HEK293T (cell line): ENCODE data around the gene EMP2.

Experiments
- L3MBTL2 ChIP-seq: fragments of 450-650 bp; conservative IDR thresholded peaks from 2 replicates; pipeline ENCODE4 v1.6.1; 2016; ENCODE audit warnings: mild to moderate bottlenecking
- SP1 ChIP-seq: fragments of 450-650 bp; IDR thresholded peaks from 2 replicates; pipeline ENCODE4 v1.6.1; 2017

DNA sequence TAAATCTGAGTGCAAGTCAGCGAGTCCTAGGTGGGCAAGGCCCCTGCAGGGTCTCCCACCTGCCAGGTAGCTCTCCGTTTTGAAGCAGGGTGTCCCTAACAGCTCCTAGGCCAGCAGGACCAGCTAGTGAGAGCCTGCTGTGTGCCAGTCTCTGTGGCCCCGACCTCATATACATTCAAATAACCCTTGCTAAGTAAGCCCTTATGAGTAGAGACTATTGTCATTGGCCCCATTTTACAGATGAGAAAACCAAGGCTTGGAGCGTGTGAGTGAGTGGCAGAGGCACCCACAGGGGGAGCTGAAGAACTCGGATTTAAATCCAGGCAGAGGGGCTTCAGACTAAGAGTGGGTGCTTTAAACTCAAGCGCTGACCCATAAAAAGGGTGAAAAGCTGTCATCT lies 39.7 kb upstream of the EMP2 start:
- TF ChIP-seq L3MBTL2 (no peak), SP1 (no peak)
